IMR-90 (cell line): ENCODE data around the gene TOGARAM1.

Experiments
- CEBPB ChIP-seq: IDR thresholded peaks from 2 replicates; pipeline ENCODE4 v1.6.1; 2012; ENCODE audit warnings: low read depth, low read length, improper control_type of control experiment
- CHD1 ChIP-seq: IDR thresholded peaks from 2 replicates; pipeline ENCODE4 v1.6.1; 2012; ENCODE audit warnings: low read depth, low read length, improper control_type of control experiment
- MAZ ChIP-seq: IDR thresholded peaks from 2 replicates; pipeline ENCODE4 v1.6.1; 2012; ENCODE audit warnings: low read depth, mild to moderate bottlenecking, low read length, improper control_type of control experiment, moderate library complexity, borderline replicate concordance
- MXI1 ChIP-seq: IDR thresholded peaks from 2 replicates; pipeline ENCODE4 v1.6.1; 2012; ENCODE audit warnings: low read depth, mild to moderate bottlenecking, low read length, moderate library complexity, borderline replicate concordance
- NFE2L2 ChIP-seq: fragments of 150-350 bp; IDR thresholded peaks from 2 replicates; pipeline ENCODE4 v1.6.1; 2016; ENCODE audit warnings: low read depth, mild to moderate bottlenecking, low read length
- POLR2A ChIP-seq: IDR thresholded peaks from 2 replicates; pipeline ENCODE4 v1.6.1; 2012; ENCODE audit warnings: mild to moderate bottlenecking, low read depth, low read length
- RAD21 ChIP-seq: IDR thresholded peaks from 2 replicates; pipeline ENCODE4 v1.6.1; 2012; ENCODE audit warnings: low read length, improper control_type of control experiment
- RCOR1 ChIP-seq: IDR thresholded peaks from 2 replicates; pipeline ENCODE4 v1.6.1; 2012; ENCODE audit warnings: mild to moderate bottlenecking, low read length, improper control_type of control experiment; ENCODE audit not compliant: insufficient replicate concordance
- RFX5 ChIP-seq: IDR thresholded peaks from 2 replicates; pipeline ENCODE4 v1.8.0; 2012; ENCODE audit warnings: low read depth, mild to moderate bottlenecking, low read length, moderate library complexity
- SMC3 ChIP-seq: fragments of 150-350 bp; IDR thresholded peaks from 2 replicates; pipeline ENCODE4 v1.6.1; 2016; ENCODE audit warnings: low read depth, mild to moderate bottlenecking, antibody characterized with exemption, low read length, moderate library complexity
- TF ChIP-seq, protein P1 (sequence below): conservative IDR thresholded peaks from 2 replicates; pipeline ENCODE4 v1.5.1; 2012; ENCODE audit warnings: mild to moderate bottlenecking, low read depth, low read length, improper control_type of control experiment
- TF ChIP-seq, protein P2 (sequence below): fragments of 150-350 bp; IDR thresholded peaks from 2 replicates; pipeline ENCODE4 v1.6.1; 2017; ENCODE audit warnings: mild to moderate bottlenecking, antibody characterized with exemption, low read length, low read depth

DNA sequence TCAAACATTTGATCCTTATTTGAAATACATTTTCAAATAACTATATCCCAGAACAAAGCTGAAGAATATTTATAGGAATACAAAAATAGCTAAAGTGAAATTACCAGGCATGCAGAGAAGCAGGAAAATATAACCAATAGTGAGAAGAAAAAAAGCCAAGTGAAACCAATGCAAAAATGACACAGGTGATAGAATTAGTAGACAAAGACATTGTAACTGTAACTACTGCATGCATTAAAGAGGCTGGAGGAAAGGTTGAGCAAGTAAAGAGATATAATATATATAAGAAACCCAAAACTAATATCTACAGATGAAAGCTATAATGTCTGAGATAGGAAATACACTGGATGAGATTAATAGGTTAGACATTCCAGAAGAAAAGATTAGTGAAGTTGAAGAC is 72.7 kb downstream of the TOGARAM1 start:
- TF ChIP-seq, protein P1, sequence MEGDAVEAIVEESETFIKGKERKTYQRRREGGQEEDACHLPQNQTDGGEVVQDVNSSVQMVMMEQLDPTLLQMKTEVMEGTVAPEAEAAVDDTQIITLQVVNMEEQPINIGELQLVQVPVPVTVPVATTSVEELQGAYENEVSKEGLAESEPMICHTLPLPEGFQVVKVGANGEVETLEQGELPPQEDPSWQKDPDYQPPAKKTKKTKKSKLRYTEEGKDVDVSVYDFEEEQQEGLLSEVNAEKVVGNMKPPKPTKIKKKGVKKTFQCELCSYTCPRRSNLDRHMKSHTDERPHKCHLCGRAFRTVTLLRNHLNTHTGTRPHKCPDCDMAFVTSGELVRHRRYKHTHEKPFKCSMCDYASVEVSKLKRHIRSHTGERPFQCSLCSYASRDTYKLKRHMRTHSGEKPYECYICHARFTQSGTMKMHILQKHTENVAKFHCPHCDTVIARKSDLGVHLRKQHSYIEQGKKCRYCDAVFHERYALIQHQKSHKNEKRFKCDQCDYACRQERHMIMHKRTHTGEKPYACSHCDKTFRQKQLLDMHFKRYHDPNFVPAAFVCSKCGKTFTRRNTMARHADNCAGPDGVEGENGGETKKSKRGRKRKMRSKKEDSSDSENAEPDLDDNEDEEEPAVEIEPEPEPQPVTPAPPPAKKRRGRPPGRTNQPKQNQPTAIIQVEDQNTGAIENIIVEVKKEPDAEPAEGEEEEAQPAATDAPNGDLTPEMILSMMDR = no peak
- TF ChIP-seq RAD21 = no peak
- no peak for TF ChIP-seq NFE2L2
- no peak for TF ChIP-seq MXI1
- TF ChIP-seq RFX5 = no peak
- TF ChIP-seq POLR2A = no peak
- TF ChIP-seq MAZ = no peak
- TF ChIP-seq SMC3 = no peak
- TF ChIP-seq CEBPB = no peak
- no peak for TF ChIP-seq RCOR1
- TF ChIP-seq, protein P2, sequence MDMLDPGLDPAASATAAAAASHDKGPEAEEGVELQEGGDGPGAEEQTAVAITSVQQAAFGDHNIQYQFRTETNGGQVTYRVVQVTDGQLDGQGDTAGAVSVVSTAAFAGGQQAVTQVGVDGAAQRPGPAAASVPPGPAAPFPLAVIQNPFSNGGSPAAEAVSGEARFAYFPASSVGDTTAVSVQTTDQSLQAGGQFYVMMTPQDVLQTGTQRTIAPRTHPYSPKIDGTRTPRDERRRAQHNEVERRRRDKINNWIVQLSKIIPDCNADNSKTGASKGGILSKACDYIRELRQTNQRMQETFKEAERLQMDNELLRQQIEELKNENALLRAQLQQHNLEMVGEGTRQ = no peak
- TF ChIP-seq CHD1 = no peak
